HepG2 (cell line): ENCODE measurements around the gene ZNF488. TPM values are rescaled to one million over a fixed set of nuclear protein-coding genes. Genes with fewer than 3 reads are reported as not detected.

Experiments used
- AKAP8 ChIP-seq: sonication (generic); formaldehyde crosslinking; IDR thresholded peaks from 2 replicates; pipeline ENCODE4 v1.5.1; 2020; ENCODE audit warnings: mild to moderate bottlenecking, missing genetic modification reagents
- CBX1 ChIP-seq: IDR thresholded peaks from one replicate; pipeline ENCODE4 v1.6.1; 2016; ENCODE audit warnings: antibody characterized with exemption, low read depth
- CEBPG ChIP-seq: IDR thresholded peaks from 2 replicates; pipeline ENCODE4 v1.6.1; 2016
- CENPX ChIP-seq: sonication (generic); formaldehyde crosslinking; IDR thresholded peaks from 2 replicates; pipeline ENCODE4 v1.9.0; 2021; ENCODE audit warnings: mild to moderate bottlenecking, missing genetic modification reagents, moderate library complexity
- CHCHD3 ChIP-seq: sonication (generic); formaldehyde crosslinking; IDR thresholded peaks from 2 replicates; pipeline ENCODE4 v1.8.0; 2022; ENCODE audit warnings: mild to moderate bottlenecking, missing genetic modification reagents, moderate library complexity
- CREBL2 ChIP-seq: sonication (generic); formaldehyde crosslinking; IDR thresholded peaks from 2 replicates; pipeline ENCODE4 v1.8.1; 2023; ENCODE audit warnings: missing genetic modification reagents, mild to moderate bottlenecking, borderline replicate concordance
- EED ChIP-seq: sonication (generic); formaldehyde crosslinking; IDR thresholded peaks from 2 replicates; pipeline ENCODE4 v1.5.0; 2020; ENCODE audit warnings: mild to moderate bottlenecking, missing genetic modification reagents
- ETV6 ChIP-seq: sonication (generic); formaldehyde crosslinking; conservative IDR thresholded peaks from 2 replicates; pipeline ENCODE4 v1.4.0; 2020; ENCODE audit warnings: missing genetic modification reagents
- HOXA5 ChIP-seq: sonication (generic); formaldehyde crosslinking; IDR thresholded peaks from 2 replicates; pipeline ENCODE4 v1.4.0; 2020; ENCODE audit warnings: missing genetic modification reagents
- JUNB ChIP-seq: sonication (generic); formaldehyde crosslinking; IDR thresholded peaks from 2 replicates; pipeline ENCODE4 v1.8.0; 2022; ENCODE audit warnings: missing genetic modification reagents, mild to moderate bottlenecking, borderline replicate concordance
- KLF11 ChIP-seq: IDR thresholded peaks from 2 replicates; pipeline ENCODE4 v1.6.1; 2016; ENCODE audit warnings: missing compliant biosample characterization
- KMT2A ChIP-seq: sonication (generic); formaldehyde crosslinking; IDR thresholded peaks from 2 replicates; pipeline ENCODE4 v1.4.0; 2020; ENCODE audit warnings: missing genetic modification reagents
- MIER2 ChIP-seq: IDR thresholded peaks from 2 replicates; pipeline ENCODE4 v1.6.1; 2016; ENCODE audit warnings: missing biosample characterization, missing genetic modification reagents
- MYPOP ChIP-seq: sonication (generic); formaldehyde crosslinking; IDR thresholded peaks from 2 replicates; pipeline ENCODE4 v1.8.1; 2023; ENCODE audit warnings: mild to moderate bottlenecking, moderate library complexity, missing genetic modification reagents
- NR2C2 ChIP-seq: sonication (generic); formaldehyde crosslinking; IDR thresholded peaks from 2 replicates; pipeline ENCODE4 v1.4.0; 2020; ENCODE audit warnings: missing genetic modification reagents, mild to moderate bottlenecking, moderate library complexity, borderline replicate concordance
- NR2F2 ChIP-seq: IDR thresholded peaks from 2 replicates; pipeline ENCODE4 v1.6.1; 2012; ENCODE audit warnings: low read depth, inconsistent platforms, borderline replicate concordance
- SALL1 ChIP-seq: sonication (generic); formaldehyde crosslinking; IDR thresholded peaks from 2 replicates; pipeline ENCODE4 v1.8.0; 2022; ENCODE audit warnings: mild to moderate bottlenecking, missing genetic modification reagents
- SPEN ChIP-seq: sonication (generic); formaldehyde crosslinking; IDR thresholded peaks from 2 replicates; pipeline ENCODE4 v1.5.1; 2020; ENCODE audit warnings: low read depth, mild to moderate bottlenecking, missing genetic modification reagents
- USF2 ChIP-seq, 2 experiments: sonication (generic) in 1 of 2; formaldehyde crosslinking in 1 of 2; IDR thresholded peaks; 2 replicates each; pipeline versions ENCODE4 v1.5.1 to v1.6.1; 2011 to 2020; ENCODE audit warnings: borderline replicate concordance in 1 of 2, low read depth in 1 of 2, low read length in 1 of 2, mild to moderate bottlenecking in 1 of 2, missing genetic modification reagents in 1 of 2, moderate library complexity in 1 of 2
- YEATS4 ChIP-seq: sonication (generic); formaldehyde crosslinking; IDR thresholded peaks from 2 replicates; pipeline ENCODE4 v1.4.0; 2020; ENCODE audit warnings: missing genetic modification reagents, borderline replicate concordance
- ZBTB37 ChIP-seq: sonication (generic); formaldehyde crosslinking; IDR thresholded peaks from 2 replicates; pipeline ENCODE4 v1.4.0; 2020; ENCODE audit warnings: mild to moderate bottlenecking, missing genetic modification reagents
- polyA plus RNA-seq, 8 experiments: library from polyadenylated mRNA; depleted of rRNA in 3 of 8; stranded (reverse) in 7 of 8; unstranded in 1 of 8; fragments of >200 nt; fragmentation: Illumina TruSeq in 4 of 8; extraction: Trizol in 4 of 8; gene quantifications; 2 replicates each; pipeline versions ENCODE4 v1.2.1 to v1.2.3, GENCODE V29; 2011 to 2016; ENCODE audit warnings: low read depth in 4 of 8, missing spikeins in 1 of 8, mixed read lengths in 1 of 8; ENCODE audit not compliant: insufficient read depth in 1 of 8
- total RNA-seq, 5 experiments: library from RNA; depleted of rRNA; stranded (reverse); fragments of >200 nt; fragmentation: Illumina TruSeq; extraction: Trizol; gene quantifications; 2 replicates each; pipeline ENCODE4 v1.2.3, GENCODE V29; 2016; ENCODE audit warnings: low read depth in 1 of 5

ZNF488 gene
- total and polyA plus RNA-seq, 2 of the 13 experiments (the other 11 are each of a cell fraction or from before 2014, with no cell fraction given), result 0.13 to 0.15 TPM

GRCh38 chr10:47384148-47384921, at the start of gene ZNF488 (continued):
- TF ChIP-seq ETV6 (CRISPR knock-in tag) (no peak), SPEN (0 out of 2 replicates have a peak, but pooled peaks have one; percentile 33), AKAP8 (CRISPR knock-in tag) (no peak), KMT2A (CRISPR knock-in tag) (no peak), MYPOP (no peak), HOXA5 (CRISPR knock-in tag) (peak; percentile 35; the same call in 1 of the 2 replicates), MIER2 (CRISPR knock-in tag) (no peak), CHCHD3 (0 out of 2 replicates have a peak, but pooled peaks have one; percentile 49), CENPX (CRISPR knock-in tag) (no peak), EED (peak; percentile 51; the same call in 1 of the 2 replicates), CBX1 (no peak), NR2C2 (no peak), CEBPG (no peak), SALL1 (CRISPR knock-in tag) (peak; percentile 29; the same call in 1 of the 2 replicates), JUNB (CRISPR knock-in tag) (no peak), USF2 (IDR thresholded peaks at IDR 0.05; ENCODE audit: low read depth, low read length) (no peak), USF2 (CRISPR knock-in tag; IDR thresholded peaks at IDR 0.05; ENCODE audit: borderline replicate concordance) (no peak), YEATS4 (CRISPR knock-in tag) (peak; percentile 27; the same call in 1 of the 2 replicates), NR2F2 (no peak), KLF11 (no peak), CREBL2 (CRISPR knock-in tag) (no peak), ZBTB37 (no peak)
